ENCODE results near the gene BAIAP2L1.

DNA sequence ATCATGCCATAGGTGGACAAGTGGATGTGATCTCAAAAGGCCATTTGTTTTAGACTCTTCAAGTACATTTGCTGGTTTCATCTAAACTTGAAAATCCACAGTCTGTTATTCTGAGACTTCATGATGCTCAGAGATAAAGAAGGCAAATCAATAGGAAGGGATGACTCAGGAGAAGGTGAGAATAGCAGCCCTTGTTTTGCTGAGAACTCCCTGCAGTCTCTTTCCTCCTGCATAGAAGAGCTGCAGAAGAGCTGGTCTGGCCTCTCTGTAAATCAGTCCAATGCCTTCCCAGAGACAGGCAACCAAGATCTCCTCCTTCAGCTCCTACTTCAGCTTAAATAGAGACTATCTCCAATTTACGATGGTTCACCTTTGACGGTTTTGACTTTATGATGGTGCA is 4.0 kb upstream of the BAIAP2L1 start:
- TF ChIP-seq EZH2phosphoT487 (IDR thresholded peaks at IDR 0.05; ENCODE audit: insufficient read depth, low read depth) (no peak), EZH2 (IDR thresholded peaks at IDR 0.05; ENCODE audit: insufficient read depth, poor library complexity, severe bottlenecking) (no peak)

All from GM23248 (cell line).